GM18858 (cell line): ENCODE measurements around the gene CLCN3.
"Not testable (repeated sequence)": the region's sequence is repeated elsewhere in the genome, so short reads cannot be mapped to it uniquely, and the experiment has no call there.

Experiments used
- ATAC-seq: cut with Tn5 transposase; IDR thresholded peaks from one replicate; pipeline ENCODE4 v1.9.1; 2021; ENCODE audit not compliant: unreplicated experiment

Gene CLCN3

DNA sequence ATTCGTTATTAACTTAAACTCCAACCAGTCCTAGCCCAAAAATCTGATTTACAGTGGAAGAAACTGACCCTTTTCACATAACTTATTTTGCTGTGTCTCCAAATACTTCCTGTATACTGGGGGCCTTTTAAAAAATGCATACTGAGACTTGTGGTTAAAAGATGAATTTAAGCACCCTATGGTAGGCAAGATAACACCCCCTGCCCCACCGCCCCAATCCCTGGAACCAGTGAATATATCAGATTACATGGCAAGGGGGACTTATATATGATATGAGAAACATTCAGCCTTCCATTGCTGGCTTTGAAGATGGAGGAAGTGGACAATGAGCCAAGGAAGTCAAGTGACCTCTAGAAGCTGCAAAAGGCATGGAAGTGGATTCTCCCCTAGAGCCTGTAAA lies 3.1 kb upstream of the CLCN3 start:
- no peak for ATAC-seq

DNA sequence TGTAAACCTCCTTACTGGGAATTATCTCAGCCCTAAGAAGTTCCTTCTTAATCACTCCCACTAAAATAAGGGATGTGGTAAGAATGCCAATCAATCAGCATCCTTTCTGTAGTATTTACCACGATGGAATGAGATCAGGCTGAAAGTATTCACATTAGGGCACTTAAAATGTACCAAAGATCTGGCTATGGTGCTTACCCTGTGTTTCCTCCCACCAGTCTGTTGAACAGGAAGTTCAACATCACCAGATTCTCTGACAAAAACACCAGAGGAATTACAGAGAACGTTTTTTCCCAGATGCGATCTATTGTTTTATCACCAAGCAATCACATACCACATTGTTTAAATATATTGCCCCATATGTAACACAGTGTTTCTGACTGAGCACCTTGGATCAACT lies 2.1 kb upstream of the CLCN3 start:
- no peak for ATAC-seq

DNA sequence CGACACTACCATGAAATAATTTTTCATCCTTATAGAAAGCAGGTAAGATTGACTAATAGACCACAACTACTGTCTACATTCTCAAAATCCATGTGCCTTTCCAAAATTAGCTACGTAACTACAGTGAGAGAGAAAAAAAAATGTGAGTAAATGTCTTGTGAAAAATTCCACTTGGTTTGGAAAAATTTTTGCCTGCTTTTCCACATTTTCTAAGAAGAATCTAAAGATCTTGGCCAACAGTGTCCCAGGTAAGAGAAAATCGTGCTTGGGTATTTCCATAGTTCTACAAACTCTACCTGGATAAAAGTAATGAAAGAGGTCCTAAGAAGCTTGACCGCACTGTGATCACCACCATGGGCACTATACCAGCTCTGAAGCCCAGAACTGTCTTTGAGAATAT lies 1.4 kb upstream of the CLCN3 start:
- ATAC-seq = no peak

- peak; percentile 35 for ATAC-seq
These were observed 840 bp upstream of the CLCN3 start for GRCh38 chr4:169619518-169619957.

GRCh38 chr4:169620880-169621248 lies 486 bp downstream of the CLCN3 start:
- ATAC-seq = no peak

- ATAC-seq = no peak
These were observed 1.5 kb downstream of the CLCN3 start for GRCh38 chr4:169621731-169622492.

DNA sequence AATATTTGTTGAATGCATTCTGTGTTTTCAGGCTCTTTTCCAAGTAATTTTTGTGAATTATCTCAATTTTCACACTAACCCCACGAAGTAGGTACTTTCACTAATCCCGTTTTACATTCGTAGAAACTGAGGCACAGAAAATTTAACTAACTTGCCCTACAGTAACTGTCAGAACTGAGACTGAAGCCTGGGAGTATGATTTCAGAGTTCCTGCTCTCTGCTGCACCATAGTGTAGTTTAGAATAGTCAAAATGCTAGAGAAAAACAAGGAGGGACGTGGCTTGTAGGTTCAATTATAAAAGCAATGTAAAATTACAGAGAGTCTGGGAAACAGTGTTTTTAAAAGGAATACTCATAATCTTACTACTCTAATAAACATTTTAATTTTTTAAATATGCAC lies 2.2 kb downstream of the CLCN3 start:
- no peak for ATAC-seq

- not testable (repeated sequence) for ATAC-seq
These were observed 3.6 kb downstream of the CLCN3 start for GRCh38 chr4:169624012-169624411.

GRCh38 chr4:169625886-169626285 lies 5.5 kb downstream of the CLCN3 start:
- ATAC-seq = no peak

DNA sequence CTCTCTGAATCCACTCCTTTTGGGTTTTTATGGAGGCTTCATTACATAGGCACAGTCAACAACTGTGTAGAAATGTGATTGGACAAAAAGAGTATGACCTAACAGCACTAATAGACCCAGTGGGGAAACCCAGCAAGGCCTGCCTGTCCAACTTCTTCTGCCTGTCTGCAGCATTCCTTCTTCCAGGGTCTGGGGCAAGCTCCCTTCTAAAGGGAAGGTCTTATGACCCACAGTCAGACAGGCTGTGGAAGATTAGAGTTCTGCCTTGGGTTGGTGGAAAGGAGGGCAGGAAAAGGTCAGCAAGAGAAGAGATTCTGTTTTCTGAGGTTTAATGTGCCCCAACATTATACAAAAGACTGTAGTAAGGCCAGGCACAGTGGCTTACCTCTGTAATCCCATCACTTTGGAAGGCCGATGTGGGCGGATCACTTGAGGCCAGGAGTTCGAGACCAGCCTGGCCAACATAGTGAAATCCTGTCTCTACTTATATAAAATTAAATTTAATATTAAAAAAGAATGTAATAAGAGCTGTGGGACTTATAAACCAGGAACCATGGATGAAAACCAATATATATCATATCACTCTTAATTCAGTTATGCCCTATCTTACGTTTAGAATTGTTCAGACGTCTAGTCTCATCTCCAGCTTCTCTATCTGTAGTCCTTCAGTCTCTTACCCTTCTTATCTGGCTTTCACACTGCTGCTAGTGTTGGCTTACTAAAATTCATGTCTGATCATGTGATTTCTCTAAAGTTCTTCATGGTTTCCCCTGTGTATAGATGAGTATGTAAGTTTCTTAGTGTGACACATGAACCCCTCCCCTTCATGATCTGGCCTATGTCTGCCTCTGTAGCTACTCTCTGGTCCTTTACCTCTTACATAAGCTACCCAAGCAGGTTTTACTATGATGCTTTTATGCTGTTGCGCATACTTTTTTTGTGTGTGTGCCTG lies 6.2 kb downstream of the CLCN3 start:
- ATAC-seq = no peak

GRCh38 chr4:169627307-169627706 lies 6.9 kb downstream of the CLCN3 start:
- peak; percentile 37 for ATAC-seq

DNA sequence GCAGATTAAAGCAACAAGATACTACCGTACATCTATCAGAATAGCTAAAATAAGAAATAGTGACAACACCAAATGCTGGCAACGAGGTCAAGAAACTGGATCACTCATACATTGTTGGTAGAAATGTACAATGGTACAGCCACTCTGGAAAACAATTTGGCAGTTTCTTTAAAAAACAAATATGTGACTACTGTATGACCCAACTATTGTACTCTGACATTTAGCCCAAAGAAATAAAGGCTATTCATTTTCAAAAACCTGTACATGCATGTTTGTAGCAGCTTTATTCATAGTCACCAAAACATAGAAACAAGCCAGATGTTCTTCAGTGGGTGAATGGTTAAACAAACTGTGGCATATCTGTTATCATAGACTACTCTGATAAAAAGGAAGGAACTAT lies 8.2 kb downstream of the CLCN3 start:
- ATAC-seq = no peak

DNA sequence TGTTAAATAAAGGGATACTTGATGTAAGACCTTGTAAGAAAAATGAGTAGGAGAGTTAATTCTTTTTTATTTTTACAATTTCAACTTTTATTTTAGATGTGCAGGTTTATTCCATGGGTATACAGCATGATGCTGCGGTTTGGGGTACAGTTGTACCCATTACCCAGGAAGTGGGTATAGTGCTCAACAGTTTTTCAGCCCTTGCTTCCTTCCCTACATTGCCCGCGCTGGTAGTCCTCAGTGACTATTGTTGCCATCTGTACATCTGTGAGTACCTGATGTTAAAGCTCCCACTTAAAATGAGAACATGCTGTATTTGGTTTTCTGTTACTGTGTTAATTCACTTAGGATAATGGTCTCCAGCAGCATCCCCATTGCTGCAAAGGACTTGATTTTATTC lies 9.7 kb downstream of the CLCN3 start:
- ATAC-seq = no peak

DNA sequence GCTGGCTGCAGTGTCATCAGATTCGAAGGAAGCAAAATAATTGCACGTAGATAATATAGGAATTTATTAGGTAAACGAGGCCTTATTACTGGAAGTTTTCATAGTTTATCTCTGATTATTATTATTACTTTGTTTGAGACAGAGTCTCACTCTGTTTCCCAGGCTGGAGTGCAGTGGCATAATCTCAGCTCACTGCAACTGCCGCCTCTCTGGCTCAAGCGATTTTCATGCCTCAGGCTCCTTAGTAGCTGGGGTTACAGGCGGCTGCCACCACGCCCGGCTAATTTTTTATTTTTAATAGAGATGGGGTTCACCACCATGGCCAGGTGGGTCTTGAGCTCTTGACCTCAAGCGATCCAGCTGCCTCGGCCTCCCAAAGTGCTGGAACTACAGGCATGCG lies 12.5 kb downstream of the CLCN3 start:
- no peak for ATAC-seq

- no peak for ATAC-seq
These were observed 14.6 kb downstream of the CLCN3 start for GRCh38 chr4:169634975-169635374.

DNA sequence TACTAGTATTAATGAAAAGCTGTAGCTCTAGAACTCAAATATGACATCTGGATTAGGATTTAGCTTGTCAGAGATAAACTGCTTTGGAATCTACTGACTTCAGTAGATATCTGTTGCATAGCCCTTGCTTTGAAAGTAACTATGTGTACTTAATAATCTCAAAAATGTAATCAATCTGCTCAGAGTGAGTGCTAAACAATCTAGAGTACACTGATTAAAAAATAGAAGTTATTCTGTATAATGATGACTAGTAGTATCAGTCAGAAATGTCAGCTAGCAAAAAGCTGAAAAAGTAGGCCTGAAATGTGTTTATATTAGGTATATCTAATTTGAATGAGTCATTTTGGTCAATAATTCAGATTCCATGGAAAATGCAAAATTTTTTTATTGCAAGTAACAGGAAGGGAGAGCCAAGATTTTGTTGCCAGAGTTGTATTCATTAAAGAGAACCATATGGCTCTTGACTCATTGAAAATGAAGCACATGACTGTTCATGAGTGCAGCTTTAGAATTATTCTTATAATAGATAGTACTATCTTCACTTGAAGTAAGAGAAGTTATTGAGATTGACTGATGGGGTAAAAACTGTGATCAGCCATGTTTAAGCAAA lies 20.0 kb downstream of the CLCN3 start:
- no peak for ATAC-seq

DNA sequence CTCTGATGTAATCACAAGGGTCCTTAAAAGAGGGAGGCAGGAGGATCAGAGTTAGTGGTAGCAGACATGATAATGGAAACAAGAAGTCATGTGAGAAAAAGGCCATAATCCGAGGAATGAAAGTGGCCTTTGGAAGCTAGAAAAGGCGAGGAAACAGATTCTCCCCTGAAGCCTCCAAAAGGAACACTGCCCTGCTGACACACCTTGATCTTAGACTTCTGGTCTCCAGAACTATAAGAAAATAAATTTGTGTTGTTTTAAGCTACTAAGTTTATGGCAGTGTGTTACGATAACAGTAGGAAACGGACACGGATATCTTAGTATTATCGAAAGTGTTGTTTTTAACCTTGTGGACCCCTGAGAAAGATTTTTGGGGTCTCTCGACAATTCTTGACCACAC lies 24.4 kb downstream of the CLCN3 start:
- no peak for ATAC-seq

GRCh38 chr4:169645627-169646026 lies 25.2 kb downstream of the CLCN3 start:
- no peak for ATAC-seq

- ATAC-seq = no peak
These were observed 29.3 kb downstream of the CLCN3 start for GRCh38 chr4:169649545-169650226.

DNA sequence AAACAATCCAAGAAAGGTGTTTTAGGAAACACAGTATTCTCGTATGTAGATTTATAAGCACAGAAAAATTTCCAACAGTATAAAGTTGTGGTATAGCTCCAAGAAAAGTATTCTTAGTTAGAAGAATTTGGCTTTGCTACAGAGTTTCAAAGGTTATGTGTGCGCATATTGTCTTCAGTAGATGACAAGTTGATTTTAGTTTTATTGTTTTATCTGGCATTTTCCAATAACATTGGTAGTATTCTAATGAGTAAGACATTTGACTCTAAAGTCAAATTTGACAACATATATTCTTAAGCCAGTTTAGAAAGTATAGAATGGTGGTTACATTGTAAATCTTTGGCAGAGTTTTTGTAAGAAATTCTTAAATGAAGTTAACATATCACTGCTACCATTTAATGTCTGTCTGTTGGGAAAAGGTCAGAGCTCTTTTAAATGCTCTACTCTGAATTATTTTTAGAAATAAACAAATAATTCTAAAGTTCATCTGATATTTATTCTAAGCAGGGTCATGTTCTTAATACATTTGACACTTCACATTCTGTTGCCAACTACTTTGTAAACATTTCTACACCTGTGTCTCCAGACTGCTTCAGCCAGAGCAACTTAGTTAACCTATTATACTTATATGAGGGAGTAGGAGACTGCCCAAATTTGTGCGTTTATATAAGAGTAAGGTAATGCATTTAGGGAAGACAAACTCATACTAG lies 30.0 kb downstream of the CLCN3 start:
- ATAC-seq = no peak

DNA sequence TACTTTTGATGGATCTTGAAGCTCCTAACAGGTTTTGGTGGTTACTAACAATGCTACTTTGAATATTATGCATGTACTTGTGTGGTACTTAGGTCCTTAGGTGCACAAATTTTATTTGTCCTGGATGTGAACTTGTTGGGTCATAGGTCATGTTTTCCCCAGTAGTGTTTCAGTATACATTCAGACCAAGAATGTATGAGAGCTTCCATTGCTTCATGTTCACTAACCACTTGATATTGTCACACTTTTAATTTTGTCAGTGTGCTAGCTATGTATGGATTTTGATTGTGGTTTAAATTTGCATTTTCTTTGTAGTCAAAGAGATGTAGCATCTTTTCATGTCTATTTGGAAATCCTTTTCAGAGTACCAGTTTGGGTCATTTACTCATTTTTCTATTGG lies 32.2 kb downstream of the CLCN3 start:
- ATAC-seq = no peak
